GM21529 (cell line): Measurements from ENCODE around the gene RASGRF1.

ENCODE experiments used
- ATAC-seq: cut with Tn5 transposase; IDR thresholded peaks from one replicate; pipeline ENCODE4 v1.9.1; 2021; ENCODE audit not compliant: unreplicated experiment

RASGRF1 gene

GRCh38 chr15:79068790-79069189, 21.8 kb downstream of the RASGRF1 start:
- ATAC-seq: no peak

- ATAC-seq: no peak
Measured at GRCh38 chr15:79067969-79068368, 22.6 kb downstream of the RASGRF1 start.

- ATAC-seq: no peak
Measured at GRCh38 chr15:79067072-79067833, 23.3 kb downstream of the RASGRF1 start.

- ATAC-seq: no peak
Measured at GRCh38 chr15:79066391-79067071, 24.0 kb downstream of the RASGRF1 start.

GRCh38 chr15:79065706-79066376, 24.7 kb downstream of the RASGRF1 start:
- no peak for ATAC-seq

- ATAC-seq: no peak
Measured at GRCh38 chr15:79065361-79065705, 25.2 kb downstream of the RASGRF1 start.

GRCh38 chr15:79064496-79064895, 26.1 kb downstream of the RASGRF1 start:
- ATAC-seq: no peak

GRCh38 chr15:79060175-79060574, 30.4 kb downstream of the RASGRF1 start:
- ATAC-seq: no peak

GRCh38 chr15:79059081-79059572, 31.5 kb downstream of the RASGRF1 start:
- ATAC-seq: no peak

GRCh38 chr15:79058260-79058850, 32.2 kb downstream of the RASGRF1 start:
- no peak for ATAC-seq

- no peak for ATAC-seq
Measured at GRCh38 chr15:79057050-79057449, 33.5 kb downstream of the RASGRF1 start.

GRCh38 chr15:79054350-79054749, 36.2 kb downstream of the RASGRF1 start:
- no peak for ATAC-seq

GRCh38 chr15:79053894-79054293, 36.7 kb downstream of the RASGRF1 start:
- no peak for ATAC-seq

GRCh38 chr15:79051941-79052731, 38.4 kb downstream of the RASGRF1 start:
- ATAC-seq: no peak

- no peak for ATAC-seq
Measured at GRCh38 chr15:79051029-79051428, 39.6 kb downstream of the RASGRF1 start.

GRCh38 chr15:79050341-79050740, 40.2 kb downstream of the RASGRF1 start:
- ATAC-seq: no peak

- ATAC-seq: no peak
Measured at GRCh38 chr15:79049416-79049815, 41.2 kb downstream of the RASGRF1 start.

- no peak for ATAC-seq
Measured at GRCh38 chr15:79047676-79048439, 42.7 kb downstream of the RASGRF1 start.

- no peak for ATAC-seq
Measured at GRCh38 chr15:79046691-79047404, 43.7 kb downstream of the RASGRF1 start.
